GM13976 (cell line): Measurements from ENCODE around the gene PKP3.

Source experiments
- DNase-seq: peaks from one replicate; pipeline ENCODE4 v3.0.0; 2012; ENCODE audit warnings: low spot score
- in situ Hi-C: fragments of 300-500 bp; cut with MboI; formaldehyde crosslinking; loops from one replicate; pipeline ENCODE4 v1.12.0; 2022; ENCODE audit warnings: low sequenced_read_pairs, mixed read lengths, inconsistent platforms; ENCODE audit not compliant: unreplicated experiment
- TF ChIP-seq, protein P1 (sequence below): IDR thresholded peaks from 2 replicates; pipeline ENCODE4 v1.5.1; 2012; ENCODE audit warnings: borderline replicate concordance, mild to moderate bottlenecking; ENCODE audit not compliant: insufficient read depth; ENCODE audit errors: extremely low read depth, missing control alignments, control extremely low read depth

The PKP3 gene

DNA sequence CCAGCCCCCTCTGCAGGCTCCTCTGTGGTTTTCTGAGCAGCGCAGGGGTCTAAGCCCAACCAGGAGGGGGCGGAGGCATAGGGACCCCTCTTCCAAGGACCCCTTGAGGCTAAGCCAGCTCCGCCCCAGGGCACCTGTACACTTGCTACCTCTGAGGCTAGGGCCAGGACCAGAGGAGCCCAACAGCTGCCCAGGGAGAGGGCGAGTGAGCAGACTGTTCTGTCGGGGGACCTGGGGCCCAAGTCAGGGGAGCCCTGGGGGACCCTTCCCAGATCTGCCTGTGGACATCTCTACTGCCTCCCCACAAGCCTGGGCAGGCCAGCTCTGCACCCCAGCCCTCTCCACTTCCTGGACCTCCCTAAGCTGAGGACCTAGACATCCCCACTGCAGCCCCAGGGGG, 23.0 kb upstream of the PKP3 start:
- TF ChIP-seq, protein P1, sequence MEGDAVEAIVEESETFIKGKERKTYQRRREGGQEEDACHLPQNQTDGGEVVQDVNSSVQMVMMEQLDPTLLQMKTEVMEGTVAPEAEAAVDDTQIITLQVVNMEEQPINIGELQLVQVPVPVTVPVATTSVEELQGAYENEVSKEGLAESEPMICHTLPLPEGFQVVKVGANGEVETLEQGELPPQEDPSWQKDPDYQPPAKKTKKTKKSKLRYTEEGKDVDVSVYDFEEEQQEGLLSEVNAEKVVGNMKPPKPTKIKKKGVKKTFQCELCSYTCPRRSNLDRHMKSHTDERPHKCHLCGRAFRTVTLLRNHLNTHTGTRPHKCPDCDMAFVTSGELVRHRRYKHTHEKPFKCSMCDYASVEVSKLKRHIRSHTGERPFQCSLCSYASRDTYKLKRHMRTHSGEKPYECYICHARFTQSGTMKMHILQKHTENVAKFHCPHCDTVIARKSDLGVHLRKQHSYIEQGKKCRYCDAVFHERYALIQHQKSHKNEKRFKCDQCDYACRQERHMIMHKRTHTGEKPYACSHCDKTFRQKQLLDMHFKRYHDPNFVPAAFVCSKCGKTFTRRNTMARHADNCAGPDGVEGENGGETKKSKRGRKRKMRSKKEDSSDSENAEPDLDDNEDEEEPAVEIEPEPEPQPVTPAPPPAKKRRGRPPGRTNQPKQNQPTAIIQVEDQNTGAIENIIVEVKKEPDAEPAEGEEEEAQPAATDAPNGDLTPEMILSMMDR: no peak
- no peak for DNase-seq
- in situ Hi-C loops: no loop called here

DNA sequence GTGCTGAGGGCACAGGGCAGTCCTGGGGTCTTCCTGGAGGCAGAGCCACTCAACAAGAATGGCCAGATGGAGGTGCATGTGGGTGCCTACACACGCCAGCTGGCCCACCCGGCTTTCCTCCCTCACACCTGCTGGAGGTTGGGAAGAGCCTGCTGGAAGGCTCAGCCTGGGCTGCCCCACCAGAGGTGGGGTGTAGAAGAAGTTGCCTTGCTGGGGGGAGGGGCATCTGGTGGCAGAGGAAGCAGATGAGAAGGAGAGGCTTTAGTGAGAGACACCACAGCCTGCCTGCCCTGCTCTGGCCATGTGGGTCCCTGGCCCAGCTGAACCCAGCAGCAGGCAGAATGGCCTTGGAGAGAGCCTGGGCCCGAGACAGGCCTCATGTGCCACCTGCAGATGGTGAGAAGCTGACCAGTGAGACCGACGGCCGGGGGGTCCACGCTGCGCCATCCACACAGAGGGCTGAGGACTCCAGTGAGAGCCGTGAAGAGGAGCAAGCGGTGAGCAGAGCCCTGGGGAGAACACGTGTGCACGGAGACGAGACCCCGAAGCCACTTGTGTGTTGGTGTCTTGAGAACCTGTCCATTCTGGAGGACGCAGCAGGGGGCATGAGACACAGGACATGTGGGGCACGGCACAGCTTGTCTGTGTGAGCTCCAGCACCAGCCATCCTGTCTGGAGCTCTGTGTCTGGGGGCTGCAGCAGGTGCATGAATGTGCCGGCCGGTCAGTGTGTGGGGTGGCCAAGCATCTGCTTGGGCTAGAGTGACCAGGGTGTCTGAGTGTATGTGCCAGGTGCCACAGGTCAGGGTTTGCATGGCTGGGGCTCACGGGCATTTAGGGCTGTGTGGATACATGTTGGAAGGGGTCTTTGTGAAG, 22.1 kb upstream of the PKP3 start:
- in situ Hi-C loops: no loop called here
- TF ChIP-seq, protein P1: no peak
- no peak for DNase-seq

DNA sequence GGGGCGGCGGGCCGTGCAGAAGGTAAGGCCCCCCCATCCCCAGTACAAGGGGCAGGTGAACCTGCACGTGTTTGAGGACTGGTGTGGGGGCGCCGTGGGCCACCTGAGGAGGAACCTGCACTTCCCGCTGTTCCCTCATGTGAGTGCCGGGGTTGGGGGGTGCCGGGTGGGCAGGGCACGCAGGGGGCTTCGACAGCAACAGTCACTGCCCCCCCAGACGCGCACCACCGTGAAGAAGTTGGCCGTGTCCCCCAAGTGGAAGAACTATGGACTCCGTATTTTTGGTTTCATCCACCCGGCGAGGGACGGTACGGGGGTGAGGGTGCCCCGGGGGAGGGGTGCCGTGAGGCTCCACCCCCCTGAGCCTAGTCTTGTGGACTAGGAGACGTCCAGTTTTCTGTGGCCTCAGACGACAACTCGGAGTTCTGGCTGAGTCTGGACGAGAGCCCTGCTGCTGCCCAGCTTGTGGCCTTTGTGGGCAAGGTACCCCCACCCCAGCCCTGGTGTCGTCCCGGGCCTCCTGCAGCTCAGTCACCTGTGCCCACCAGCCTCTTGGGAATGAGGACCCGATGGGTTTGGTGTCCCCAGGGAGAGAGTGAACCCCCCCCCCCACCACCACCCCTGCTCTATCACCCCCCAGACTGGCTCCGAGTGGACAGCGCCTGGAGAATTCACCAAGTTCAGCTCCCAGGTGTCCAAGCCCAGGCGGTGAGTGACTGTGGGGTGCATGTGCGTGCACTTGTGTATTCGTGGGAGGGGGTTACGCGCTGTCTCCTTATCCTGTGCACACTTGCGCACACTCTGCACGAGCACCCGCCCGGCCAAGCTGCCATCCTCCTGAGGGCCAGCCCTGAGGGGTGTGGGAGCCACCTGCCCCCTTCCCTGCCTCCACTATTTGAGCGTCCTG, 20.9 kb upstream of the PKP3 start:
- TF ChIP-seq, protein P1: no peak
- DNase-seq: no peak
- in situ Hi-C loops: no loop called here

DNA sequence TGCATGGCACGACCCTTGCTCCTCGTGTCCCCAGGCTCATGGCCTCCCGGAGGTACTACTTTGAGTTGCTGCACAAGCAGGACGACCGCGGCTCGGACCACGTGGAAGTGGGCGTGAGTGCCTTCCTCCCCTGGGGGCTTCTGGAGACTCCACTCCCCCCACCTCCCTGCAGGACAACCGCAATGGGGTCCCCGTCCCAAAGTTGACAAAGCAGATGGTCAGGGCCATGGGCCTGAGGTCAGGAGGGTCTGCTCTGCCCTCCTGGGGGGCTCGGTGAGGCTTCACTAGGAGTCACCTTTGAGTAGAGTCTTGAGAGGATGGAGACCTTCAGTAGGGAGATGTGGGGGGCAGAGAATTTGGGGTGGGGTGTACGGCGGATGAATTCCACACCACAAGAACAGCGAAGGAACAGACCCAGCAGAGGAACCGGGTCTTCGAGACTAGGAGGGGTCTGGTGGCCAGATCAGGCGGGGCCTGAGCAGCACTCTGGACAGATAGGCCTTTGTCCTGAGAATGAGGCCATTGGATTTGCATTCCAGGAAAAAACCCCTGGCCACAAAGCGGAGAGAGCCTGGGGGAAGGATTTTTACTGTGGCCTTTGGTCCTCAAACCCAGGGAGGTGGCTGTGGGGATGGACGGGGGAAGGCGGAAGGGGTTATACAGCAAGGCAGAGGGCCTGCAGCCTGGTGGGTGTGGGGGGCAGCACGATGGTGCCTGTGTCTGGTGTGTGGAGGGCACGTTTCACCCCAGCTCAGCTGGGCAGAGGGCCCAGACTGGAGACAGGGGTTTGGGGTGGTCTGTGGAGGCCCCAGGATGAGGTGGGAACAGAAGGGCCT, 20.1 kb upstream of the PKP3 start:
- in situ Hi-C loops: no loop called here
- DNase-seq: no peak
- TF ChIP-seq, protein P1: no peak

DNA sequence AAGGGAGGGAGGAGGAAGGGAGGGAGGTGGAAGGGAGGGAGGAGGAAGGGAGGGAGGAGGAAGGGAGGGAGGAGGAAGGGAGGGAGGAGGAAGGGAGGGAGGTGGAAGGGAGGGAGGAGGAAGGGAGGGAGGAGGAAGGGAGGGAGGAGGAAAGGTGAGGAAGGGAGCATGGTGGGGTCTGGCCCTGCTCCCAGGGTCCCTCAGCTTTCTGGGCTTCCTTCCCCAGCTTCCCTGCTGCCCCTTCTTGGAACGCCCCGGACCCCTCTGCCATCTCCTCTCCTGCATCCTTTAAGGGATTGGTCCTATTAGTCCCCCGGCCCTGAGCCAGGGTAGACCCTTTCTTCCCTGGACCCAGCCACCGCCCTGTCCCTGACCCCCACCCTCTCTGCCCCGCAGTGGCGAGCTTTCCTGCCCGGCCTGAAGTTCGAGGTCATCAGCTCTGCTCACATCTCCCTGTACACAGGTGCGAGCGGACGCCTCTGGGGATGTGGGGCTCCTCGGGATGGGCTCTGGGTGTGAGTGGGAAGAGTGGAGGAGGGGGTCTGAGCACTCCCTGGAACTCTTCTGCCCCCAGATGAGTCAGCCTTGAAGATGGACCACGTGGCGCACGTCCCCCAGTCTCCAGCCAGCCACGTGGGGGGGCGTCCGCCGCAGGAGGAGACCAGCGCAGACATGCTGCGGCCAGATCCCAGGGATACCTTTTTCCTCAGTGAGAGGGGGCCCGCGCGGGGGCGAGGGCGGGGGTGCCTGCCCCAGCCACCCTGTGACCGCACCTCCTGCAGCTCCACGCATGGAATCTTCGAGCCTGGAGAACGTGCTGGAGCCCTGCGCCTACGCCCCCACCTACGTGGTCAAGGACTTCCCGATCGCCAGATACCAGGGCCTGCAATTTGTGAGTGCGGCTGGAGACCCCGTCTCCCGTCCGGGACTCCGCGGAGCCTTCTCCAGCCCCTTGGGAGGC, 18.7 kb upstream of the PKP3 start:
- TF ChIP-seq, protein P1: no peak
- no peak for DNase-seq
- in situ Hi-C loops: no loop called here
